Heart left ventricle (tissue), 13 donors: Measurements from ENCODE around the gene C3orf49.

Experiments
- POLR2A ChIP-seq, 2 donors: fragments of 450-650 bp; IDR thresholded peaks; one replicate each; pipeline ENCODE4 v1.6.1; 2017; ENCODE audit warnings: antibody characterized with exemption in 2 of 2, mild to moderate bottlenecking in 2 of 2, moderate library complexity in 2 of 2
- TF ChIP-seq, protein P1 (sequence below), 12 donors: fragments of 200-600 bp; sonication (generic) in 4 of 12; IDR thresholded peaks; one replicate each; pipeline versions ENCODE4 v1.5.0 to v1.8.0; 2018 to 2022; ENCODE audit warnings: antibody characterized with exemption in 12 of 12, mild to moderate bottlenecking in 5 of 12
- donor health status: ischemic (EF 13 %, LVEDD 7.1; RV severe dilation, severe dysfunction).
- donor health status: DM: no; HTN: yes; CAD: no.
- donor health status: DM: no; HTN: no; CAD: no.
- donor health status: ischemic (EF 25% LVEDD 6.9; RV normal size, moderate dysfunction).
- donor health status: ischemic (EF 25% LVEDD 5.7; RV mildly dilated, moderate dysfunction).
- donor health status: ischemic (EF 35%, LVEDD 5.7; RV mildly dilated, moderate dysfunction).
- donor health status: nonischemic (EF 11% LVEDD 7.7; RV severe dilation, severe dysfunction).
- donor health status: DM: yes; HTN: yes; CAD: no.
- donor health status: PGD.
- donor health status: ischemic (EF 29% LVEDD 5.4; RV normal size, mild dysfunction).
- donor health status: nonischemic (EF 23%, LVEDD 6.1; RV moderate dilation, normal function).

DNA sequence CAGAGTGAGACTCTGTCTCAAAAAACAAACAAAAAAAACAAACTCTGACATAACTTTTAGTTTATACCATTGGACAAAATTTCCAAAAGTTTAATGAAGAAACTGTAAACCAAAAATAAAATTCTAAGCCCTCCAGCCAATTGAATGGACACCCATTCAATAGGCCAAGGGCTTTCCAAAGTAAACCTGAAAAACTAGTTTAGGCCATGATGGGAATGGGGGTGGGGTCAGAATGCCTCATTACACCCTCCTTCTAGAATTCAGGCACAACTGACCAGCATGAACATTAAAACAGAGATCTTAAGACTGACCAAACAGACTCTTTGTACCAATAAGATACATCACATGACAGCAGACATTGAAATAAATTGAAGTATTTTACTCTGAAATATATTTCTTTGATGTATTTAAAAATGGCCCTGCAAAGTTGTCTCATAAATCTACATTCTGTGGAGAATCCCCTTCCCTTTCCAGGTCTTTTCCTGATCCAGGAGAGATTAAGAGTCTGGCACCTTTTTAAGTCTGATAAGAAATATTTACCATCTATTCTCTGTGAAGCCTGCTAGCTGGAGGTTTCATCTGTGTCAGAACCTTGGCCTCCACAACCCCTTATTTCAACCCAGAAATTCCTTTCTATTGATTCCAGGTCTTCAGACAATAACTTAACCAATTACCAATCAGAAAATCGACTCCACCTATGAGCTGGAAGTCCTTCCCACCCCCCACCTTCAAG is 28.8 kb downstream of the C3orf49 start:
- TF ChIP-seq, protein P1, sequence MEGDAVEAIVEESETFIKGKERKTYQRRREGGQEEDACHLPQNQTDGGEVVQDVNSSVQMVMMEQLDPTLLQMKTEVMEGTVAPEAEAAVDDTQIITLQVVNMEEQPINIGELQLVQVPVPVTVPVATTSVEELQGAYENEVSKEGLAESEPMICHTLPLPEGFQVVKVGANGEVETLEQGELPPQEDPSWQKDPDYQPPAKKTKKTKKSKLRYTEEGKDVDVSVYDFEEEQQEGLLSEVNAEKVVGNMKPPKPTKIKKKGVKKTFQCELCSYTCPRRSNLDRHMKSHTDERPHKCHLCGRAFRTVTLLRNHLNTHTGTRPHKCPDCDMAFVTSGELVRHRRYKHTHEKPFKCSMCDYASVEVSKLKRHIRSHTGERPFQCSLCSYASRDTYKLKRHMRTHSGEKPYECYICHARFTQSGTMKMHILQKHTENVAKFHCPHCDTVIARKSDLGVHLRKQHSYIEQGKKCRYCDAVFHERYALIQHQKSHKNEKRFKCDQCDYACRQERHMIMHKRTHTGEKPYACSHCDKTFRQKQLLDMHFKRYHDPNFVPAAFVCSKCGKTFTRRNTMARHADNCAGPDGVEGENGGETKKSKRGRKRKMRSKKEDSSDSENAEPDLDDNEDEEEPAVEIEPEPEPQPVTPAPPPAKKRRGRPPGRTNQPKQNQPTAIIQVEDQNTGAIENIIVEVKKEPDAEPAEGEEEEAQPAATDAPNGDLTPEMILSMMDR (IDR thresholded peaks at IDR 0.05) = no peak
- no peak for TF ChIP-seq POLR2A (IDR thresholded peaks at IDR 0.05)
